ENCODE measurements around the gene TGFBI.
"Not testable (repeated sequence)": the region's sequence is repeated elsewhere in the genome, so short reads cannot be mapped to it uniquely, and the experiment has no call there.

TGFBI gene

GRCh38 chr5:136042156-136042555 is 13.4 kb downstream of the TGFBI start:
- no CpG with 5 or more reads among the region's 1 CpG for WGBS (ENCODE audit: insufficient coverage)
- CTCF ChIA-PET, result interaction anchor here (0.8 to 1.8 kb wide), 3 partner anchors 10 to 16 kb away, joined by 3 to 6 read pairs (median 4); no protein-coding TSS in a partner anchor
- H3K4me1 ChIP-seq (ENCODE audit: control extremely low read depth in 1 of 4, control insufficient read depth in 4 of 4, insufficient read depth in 4 of 4, low read length in 3 of 4), result peaks cover 0 to 29% (median 16%) of the 10 kb centered on the region in 4 experiments
- no peak overlapping the region for H3K27ac ChIP-seq (ENCODE audit: insufficient read depth in 1 of 2, low read depth in 1 of 2, low read length in 2 of 2, poor library complexity in 1 of 2, severe bottlenecking in 2 of 2)
- POLR2A ChIA-PET, result no interaction called here
- H3K9me3 ChIP-seq (ENCODE audit: control extremely low read depth in 1 of 5, control insufficient read depth in 4 of 5, insufficient read depth in 2 of 5, low read depth in 1 of 5, low read length in 4 of 5), result peaks cover 0 to 3% (median 0%) of the 10 kb centered on the region in 5 experiments
- peaks cover 0 to 12% (median 2%) of the 10 kb centered on the region in 5 experiments for H3K27me3 ChIP-seq (replicated peaks in 2 of 5; ENCODE audit: control insufficient read depth in 4 of 5, insufficient read depth in 5 of 5, low read length in 4 of 5)
- H3K36me3 ChIP-seq (ENCODE audit: control insufficient read depth in 4 of 4, insufficient read depth in 4 of 4, low read length in 3 of 4), result no peaks in the 10 kb centered on the region
- DNase-seq, result no peak
- H3K4me3 ChIP-seq (ENCODE audit: control insufficient read depth in 1 of 7, extremely low read depth in 1 of 7, insufficient read depth in 4 of 7, low read depth in 2 of 7, low read length in 6 of 7), result no peak overlapping the region

GRCh38 chr5:136042665-136043121 is 13.9 kb downstream of the TGFBI start:
- CTCF ChIA-PET, result interaction anchor here (1.6 kb wide), 1 partner anchor 15 kb away, joined by 4 read pairs; no protein-coding TSS in a partner anchor
- H3K4me3 ChIP-seq (ENCODE audit: control insufficient read depth in 1 of 7, extremely low read depth in 1 of 7, insufficient read depth in 4 of 7, low read depth in 2 of 7, low read length in 6 of 7), result no peak overlapping the region
- H3K36me3 ChIP-seq (ENCODE audit: control insufficient read depth in 4 of 4, insufficient read depth in 4 of 4, low read length in 3 of 4), result no peaks in the 10 kb centered on the region
- H3K27ac ChIP-seq (ENCODE audit: insufficient read depth in 1 of 2, low read depth in 1 of 2, low read length in 2 of 2, poor library complexity in 1 of 2, severe bottlenecking in 2 of 2), result no peak overlapping the region
- 6% methylated on average over 5 of the region's 6 CpGs for WGBS (ENCODE audit: insufficient coverage)
- peaks cover 0 to 12% (median 2%) of the 10 kb centered on the region in 5 experiments for H3K27me3 ChIP-seq (replicated peaks in 2 of 5; ENCODE audit: control insufficient read depth in 4 of 5, insufficient read depth in 5 of 5, low read length in 4 of 5)
- peaks cover 0 to 3% (median 0%) of the 10 kb centered on the region in 5 experiments for H3K9me3 ChIP-seq (ENCODE audit: control extremely low read depth in 1 of 5, control insufficient read depth in 4 of 5, insufficient read depth in 2 of 5, low read depth in 1 of 5, low read length in 4 of 5)
- POLR2A ChIA-PET, result no interaction called here
- peak in 2 of 3 donors; percentile 60 to 64 for DNase-seq
- H3K4me1 ChIP-seq (ENCODE audit: control extremely low read depth in 1 of 4, control insufficient read depth in 4 of 4, insufficient read depth in 4 of 4, low read length in 3 of 4), result peaks cover 0 to 25% (median 12%) of the 10 kb centered on the region in 4 experiments

GRCh38 chr5:136043551-136043950 is 14.8 kb downstream of the TGFBI start:
- no peaks in the 10 kb centered on the region for H3K36me3 ChIP-seq (ENCODE audit: control insufficient read depth in 4 of 4, insufficient read depth in 4 of 4, low read length in 3 of 4)
- POLR2A ChIA-PET, result no interaction called here
- 80% methylated on average over 1 of the region's 2 CpGs for WGBS (ENCODE audit: insufficient coverage)
- H3K27me3 ChIP-seq (replicated peaks in 2 of 5; ENCODE audit: control insufficient read depth in 4 of 5, insufficient read depth in 5 of 5, low read length in 4 of 5), result peaks cover 0 to 12% (median 2%) of the 10 kb centered on the region in 5 experiments
- DNase-seq, result no peak
- CTCF ChIA-PET, result interaction anchor here (1.0 to 1.7 kb wide), 3 partner anchors 14 to 66 kb away, joined by 3 to 5 read pairs (median 3); no protein-coding TSS in a partner anchor
- no peak overlapping the region for H3K4me3 ChIP-seq (ENCODE audit: control insufficient read depth in 1 of 7, extremely low read depth in 1 of 7, insufficient read depth in 4 of 7, low read depth in 2 of 7, low read length in 6 of 7)
- peaks cover 0 to 3% (median 0%) of the 10 kb centered on the region in 5 experiments for H3K9me3 ChIP-seq (ENCODE audit: control extremely low read depth in 1 of 5, control insufficient read depth in 4 of 5, insufficient read depth in 2 of 5, low read depth in 1 of 5, low read length in 4 of 5)
- H3K4me1 ChIP-seq (ENCODE audit: control extremely low read depth in 1 of 4, control insufficient read depth in 4 of 4, insufficient read depth in 4 of 4, low read length in 3 of 4), result peaks cover 0 to 24% (median 14%) of the 10 kb centered on the region in 4 experiments
- no peak overlapping the region for H3K27ac ChIP-seq (ENCODE audit: insufficient read depth in 1 of 2, low read depth in 1 of 2, low read length in 2 of 2, poor library complexity in 1 of 2, severe bottlenecking in 2 of 2)

GRCh38 chr5:136043968-136044610 is 15.3 kb downstream of the TGFBI start:
- 98% methylated on average over 6 of the region's 8 CpGs for WGBS (ENCODE audit: insufficient coverage)
- Histone ChIP-seq H3K27me3 (replicated peaks in 2 of 5; ENCODE audit: control insufficient read depth in 4 of 5, insufficient read depth in 5 of 5, low read length in 4 of 5) (peaks cover 0 to 15% (median 2%) of the 10 kb centered on the region in 5 experiments), H3K4me3 (ENCODE audit: control insufficient read depth in 1 of 7, extremely low read depth in 1 of 7, insufficient read depth in 4 of 7, low read depth in 2 of 7, low read length in 6 of 7) (no peak overlapping the region), H3K36me3 (ENCODE audit: control insufficient read depth in 4 of 4, insufficient read depth in 4 of 4, low read length in 3 of 4) (no peaks in the 10 kb centered on the region), H3K27ac (ENCODE audit: insufficient read depth in 1 of 2, low read depth in 1 of 2, low read length in 2 of 2, poor library complexity in 1 of 2, severe bottlenecking in 2 of 2) (no peak overlapping the region), H3K4me1 (ENCODE audit: control extremely low read depth in 1 of 4, control insufficient read depth in 4 of 4, insufficient read depth in 4 of 4, low read length in 3 of 4) (peaks cover 0 to 24% (median 14%) of the 10 kb centered on the region in 4 experiments), H3K9me3 (ENCODE audit: control extremely low read depth in 1 of 5, control insufficient read depth in 4 of 5, insufficient read depth in 2 of 5, low read depth in 1 of 5, low read length in 4 of 5) (no peaks in the 10 kb centered on the region)
- ChIA-PET POLR2A (no interaction called here), CTCF (interaction anchor here (1.0 to 1.7 kb wide), 3 partner anchors 14 to 67 kb away, joined by 3 to 5 read pairs (median 3); no protein-coding TSS in a partner anchor)
- no peak for DNase-seq

GRCh38 chr5:136045026-136045425 is 16.2 kb downstream of the TGFBI start:
- Histone ChIP-seq H3K4me1 (ENCODE audit: control extremely low read depth in 1 of 4, control insufficient read depth in 4 of 4, insufficient read depth in 4 of 4, low read length in 3 of 4) (peaks cover 0 to 24% (median 14%) of the 10 kb centered on the region in 4 experiments), H3K27me3 (replicated peaks in 2 of 5; ENCODE audit: control insufficient read depth in 4 of 5, insufficient read depth in 5 of 5, low read length in 4 of 5) (peaks cover 0 to 21% (median 2%) of the 10 kb centered on the region in 5 experiments)
- WGBS (ENCODE audit: insufficient coverage), result 86% methylated on average over 7 of the region's 8 CpGs
- DNase-seq; H3K9me3 ChIP-seq (ENCODE audit: control extremely low read depth in 1 of 5, control insufficient read depth in 4 of 5, insufficient read depth in 2 of 5, low read depth in 1 of 5, low read length in 4 of 5); H3K27ac ChIP-seq (ENCODE audit: insufficient read depth in 1 of 2, low read depth in 1 of 2, low read length in 2 of 2, poor library complexity in 1 of 2, severe bottlenecking in 2 of 2); H3K36me3 ChIP-seq (ENCODE audit: control insufficient read depth in 4 of 4, insufficient read depth in 4 of 4, low read length in 3 of 4); POLR2A ChIA-PET; H3K4me3 ChIP-seq (ENCODE audit: control insufficient read depth in 1 of 7, extremely low read depth in 1 of 7, insufficient read depth in 4 of 7, low read depth in 2 of 7, low read length in 6 of 7): not testable (repeated sequence)
- CTCF ChIA-PET, result interaction anchor here (1.0 to 2.4 kb wide), 2 partner anchors 18 to 100 kb away, joined by 3 to 8 read pairs; no protein-coding TSS in a partner anchor

GRCh38 chr5:136046246-136046645 is 17.5 kb downstream of the TGFBI start:
- no peak overlapping the region for H3K4me3 ChIP-seq (ENCODE audit: control insufficient read depth in 1 of 7, extremely low read depth in 1 of 7, insufficient read depth in 4 of 7, low read depth in 2 of 7, low read length in 6 of 7)
- POLR2A ChIA-PET, result interaction anchor here (0.8 kb wide), 1 partner anchor 35 kb away, joined by 3 read pairs; no protein-coding TSS in a partner anchor
- peaks cover 0 to 24% (median 14%) of the 10 kb centered on the region in 4 experiments for H3K4me1 ChIP-seq (ENCODE audit: control extremely low read depth in 1 of 4, control insufficient read depth in 4 of 4, insufficient read depth in 4 of 4, low read length in 3 of 4)
- 74% methylated on average over 12 of the region's 12 CpGs for WGBS (ENCODE audit: insufficient coverage)
- CTCF ChIA-PET, result interaction anchor here (0.5 to 2.4 kb wide), 5 partner anchors 9 to 713 kb away, joined by 3 to 8 read pairs (median 3); no protein-coding TSS in a partner anchor
- H3K27me3 ChIP-seq (replicated peaks in 2 of 5; ENCODE audit: control insufficient read depth in 4 of 5, insufficient read depth in 5 of 5, low read length in 4 of 5), result peaks cover 0 to 15% (median 2%) of the 10 kb centered on the region in 5 experiments
- no peaks in the 10 kb centered on the region for H3K9me3 ChIP-seq (ENCODE audit: control extremely low read depth in 1 of 5, control insufficient read depth in 4 of 5, insufficient read depth in 2 of 5, low read depth in 1 of 5, low read length in 4 of 5)
- H3K36me3 ChIP-seq (ENCODE audit: control insufficient read depth in 4 of 4, insufficient read depth in 4 of 4, low read length in 3 of 4), result no peaks in the 10 kb centered on the region
- no peak for DNase-seq
- H3K27ac ChIP-seq (ENCODE audit: insufficient read depth in 1 of 2, low read depth in 1 of 2, low read length in 2 of 2, poor library complexity in 1 of 2, severe bottlenecking in 2 of 2), result no peak overlapping the region

GRCh38 chr5:136047858-136048257 is 19.1 kb downstream of the TGFBI start:
- Histone ChIP-seq H3K4me1 (ENCODE audit: control extremely low read depth in 1 of 4, control insufficient read depth in 4 of 4, insufficient read depth in 4 of 4, low read length in 3 of 4) (peaks cover 0 to 19% (median 10%) of the 10 kb centered on the region in 4 experiments), H3K9me3 (ENCODE audit: control extremely low read depth in 1 of 5, control insufficient read depth in 4 of 5, insufficient read depth in 2 of 5, low read depth in 1 of 5, low read length in 4 of 5) (no peaks in the 10 kb centered on the region), H3K27me3 (replicated peaks in 2 of 5; ENCODE audit: control insufficient read depth in 4 of 5, insufficient read depth in 5 of 5, low read length in 4 of 5) (peaks cover 0 to 15% (median 0%) of the 10 kb centered on the region in 5 experiments), H3K4me3 (ENCODE audit: control insufficient read depth in 1 of 7, extremely low read depth in 1 of 7, insufficient read depth in 4 of 7, low read depth in 2 of 7, low read length in 6 of 7) (no peak overlapping the region), H3K36me3 (ENCODE audit: control insufficient read depth in 4 of 4, insufficient read depth in 4 of 4, low read length in 3 of 4) (no peaks in the 10 kb centered on the region), H3K27ac (ENCODE audit: insufficient read depth in 1 of 2, low read depth in 1 of 2, low read length in 2 of 2, poor library complexity in 1 of 2, severe bottlenecking in 2 of 2) (no peak overlapping the region)
- CTCF ChIA-PET, result no interaction called here
- DNase-seq, result peak in 1 of 3 donors; percentile 23
- POLR2A ChIA-PET, result no interaction called here
- WGBS (ENCODE audit: insufficient coverage), result 31% methylated on average over 3 of the region's 8 CpGs

Data from common myeloid progenitor, CD34-positive (primary cell).